Activated naive CD8-positive, alpha-beta T cell (primary cell): Measurements from ENCODE around the gene C1orf56.
"Not testable (repeated sequence)": the region's sequence is repeated elsewhere in the genome, so short reads cannot be mapped to it uniquely, and the experiment has no call there.

Source experiments
- H3K27ac Mint-ChIP-seq: one replicate; pipeline ENCODE4 v1.8.0; 2021; ENCODE audit warnings: mixed read lengths
- H3K27me3 Mint-ChIP-seq: one replicate; pipeline ENCODE4 v1.8.0; 2021; ENCODE audit warnings: mixed read lengths
- H3K36me3 Mint-ChIP-seq: one replicate; pipeline ENCODE4 v1.8.0; 2021; ENCODE audit warnings: mixed read lengths
- H3K4me1 Mint-ChIP-seq: one replicate; pipeline ENCODE4 v1.8.0; 2021; ENCODE audit warnings: low read depth, mixed read lengths
- H3K4me3 Mint-ChIP-seq: one replicate; pipeline ENCODE4 v1.8.0; 2021; ENCODE audit warnings: mild to moderate bottlenecking, mixed read lengths
- H3K9me3 Mint-ChIP-seq: one replicate; pipeline ENCODE4 v1.8.0; 2021; ENCODE audit warnings: low read depth, mixed read lengths

The C1orf56 gene

GRCh38 chr1:151065089-151065645, 17.6 kb downstream of the C1orf56 start:
- Mint-ChIP-seq H3K27ac (no peak overlapping the region), H3K4me3 (no peak overlapping the region), H3K27me3 (no peaks in the 10 kb centered on the region), H3K4me1 (peaks cover 27% of the 10 kb centered on the region), H3K9me3 (no peaks in the 10 kb centered on the region), H3K36me3 (no peaks in the 10 kb centered on the region)

- Mint-ChIP-seq H3K36me3 (no peaks in the 10 kb centered on the region), H3K27ac (peak overlapping the region; percentile 91), H3K27me3 (no peaks in the 10 kb centered on the region), H3K9me3 (no peaks in the 10 kb centered on the region), H3K4me3 (no peak overlapping the region), H3K4me1 (peaks cover 17% of the 10 kb centered on the region)
Observed at GRCh38 chr1:151067185-151067584, 19.6 kb downstream of the C1orf56 start.

DNA sequence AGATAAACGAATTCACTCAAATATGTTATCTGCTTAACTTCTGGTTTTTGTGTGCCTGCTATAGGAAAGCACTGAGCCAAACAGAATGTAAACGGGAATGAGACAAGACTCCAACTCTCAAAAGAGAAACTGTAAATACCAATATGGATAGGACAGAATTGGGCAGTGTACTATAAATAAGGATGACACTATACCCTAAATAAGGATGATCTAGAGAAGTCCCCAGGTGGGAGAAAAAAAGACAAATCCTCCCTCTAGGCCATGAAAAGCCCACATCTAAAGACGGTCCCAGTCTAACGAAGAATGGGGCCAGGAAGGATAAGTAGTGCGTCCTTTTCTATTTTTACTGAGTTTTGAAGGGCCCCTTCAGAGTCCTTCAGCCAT, 21.5 kb downstream of the C1orf56 start:
- H3K36me3 Mint-ChIP-seq: peaks cover 2% of the 10 kb centered on the region
- peak overlapping the region; percentile 99 for H3K4me3 Mint-ChIP-seq
- no peaks in the 10 kb centered on the region for H3K9me3 Mint-ChIP-seq
- H3K27me3 Mint-ChIP-seq: no peaks in the 10 kb centered on the region
- peak overlapping the region; percentile 91 for H3K27ac Mint-ChIP-seq
- H3K4me1 Mint-ChIP-seq: peaks cover 22% of the 10 kb centered on the region

DNA sequence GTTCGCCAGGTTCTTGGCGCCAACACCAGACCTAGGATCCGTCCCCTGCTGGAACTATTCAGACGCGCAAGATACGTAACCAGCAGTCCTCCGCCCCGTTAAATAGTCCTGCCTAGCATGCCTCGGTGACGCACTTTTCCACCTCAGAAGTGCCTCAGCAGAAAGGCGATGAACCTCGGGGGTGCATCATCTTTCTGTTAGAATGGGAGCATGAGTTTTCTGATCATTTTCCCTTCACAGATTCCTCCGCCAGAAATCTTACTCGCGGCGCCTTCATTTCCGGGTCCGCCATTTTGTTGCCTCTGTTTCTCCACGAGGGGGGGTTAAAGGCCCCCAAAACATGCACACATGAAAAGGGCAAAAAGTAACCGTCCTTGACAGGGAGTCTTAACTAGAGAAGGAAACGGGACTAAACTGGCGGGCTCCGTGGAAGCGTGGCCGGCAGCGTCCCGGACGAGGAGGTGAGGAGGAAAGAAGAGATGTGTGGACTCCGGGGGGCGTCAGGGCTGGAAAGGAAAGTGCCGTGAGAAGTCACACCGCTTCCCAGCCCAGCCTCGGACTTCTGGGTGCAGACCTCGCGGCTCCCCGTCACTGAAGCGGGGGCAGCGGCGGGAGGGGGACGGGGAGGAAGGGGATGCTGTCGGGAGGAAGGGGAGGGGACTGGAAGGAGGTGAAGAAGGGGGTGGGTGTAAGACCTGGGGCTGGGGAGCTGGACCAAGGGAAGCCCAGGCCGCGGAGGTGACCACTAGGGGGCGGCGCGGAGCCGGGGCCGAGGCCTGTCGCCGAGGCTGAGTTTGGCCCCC, 23.1 kb downstream of the C1orf56 start, which contains the start of gene GABPB2:
Gene GABPB2 (plus strand): TSS at position 288 of the 803 bp plus-strand sequence. CDS start 17,429 bp downstream, outside the sequence.
- H3K9me3 Mint-ChIP-seq: no peaks in the 10 kb centered on the region
- H3K4me3 Mint-ChIP-seq: peak within 1 kb of the TSS; percentile 99
- H3K27ac Mint-ChIP-seq: peak within 1 kb of the TSS; percentile 100
- H3K36me3 Mint-ChIP-seq: peaks cover 2% of the 10 kb centered on the region
- H3K27me3 Mint-ChIP-seq: no peaks in the 10 kb centered on the region
- peaks cover 22% of the 10 kb centered on the region for H3K4me1 Mint-ChIP-seq

GRCh38 chr1:151072224-151072623, 24.7 kb downstream of the C1orf56 start:
- Mint-ChIP-seq H3K4me3 (peak overlapping the region; percentile 99), H3K36me3 (peaks cover 2% of the 10 kb centered on the region), H3K4me1 (peaks cover 22% of the 10 kb centered on the region), H3K27me3 (no peaks in the 10 kb centered on the region), H3K27ac (peak overlapping the region; percentile 100), H3K9me3 (no peaks in the 10 kb centered on the region)

- Mint-ChIP-seq H3K4me3 (no peak overlapping the region), H3K9me3 (no peaks in the 10 kb centered on the region)
Observed at GRCh38 chr1:151085953-151086559, 38.5 kb downstream of the C1orf56 start.

DNA sequence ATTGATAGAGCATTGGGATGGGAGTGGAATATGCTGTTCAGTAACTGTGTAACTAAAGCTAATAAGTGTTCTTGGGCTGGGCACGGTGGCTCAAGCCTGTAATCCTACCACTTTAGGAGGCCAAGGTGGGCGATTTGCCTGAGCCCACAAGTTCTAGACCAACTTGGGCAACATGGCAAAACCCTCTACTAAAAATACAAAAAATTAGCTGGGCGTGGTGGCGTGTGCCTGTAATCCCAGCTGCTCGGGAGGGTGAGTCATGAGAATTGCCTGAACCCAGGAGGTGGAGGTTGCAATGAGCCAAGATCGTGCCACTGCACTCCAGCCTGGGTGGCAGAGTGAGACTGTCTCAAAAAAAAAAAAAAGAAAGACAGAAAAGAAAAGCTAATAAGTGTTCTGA, 49.9 kb downstream of the C1orf56 start:
- not testable (repeated sequence) for H3K27ac Mint-ChIP-seq, H3K9me3 Mint-ChIP-seq, H3K27me3 Mint-ChIP-seq, H3K4me3 Mint-ChIP-seq, H3K4me1 Mint-ChIP-seq, H3K36me3 Mint-ChIP-seq

More at GRCh38 chr1:151085953-151086559, 38.5 kb downstream of the C1orf56 start:
- no peaks in the 10 kb centered on the region for H3K27me3 Mint-ChIP-seq
- no peak overlapping the region for H3K27ac Mint-ChIP-seq
- no peaks in the 10 kb centered on the region for H3K36me3 Mint-ChIP-seq
- H3K4me1 Mint-ChIP-seq: no peaks in the 10 kb centered on the region

- H3K27ac Mint-ChIP-seq: no peak overlapping the region
- peaks cover 3% of the 10 kb centered on the region for H3K36me3 Mint-ChIP-seq
- no peaks in the 10 kb centered on the region for H3K9me3 Mint-ChIP-seq
- H3K4me3 Mint-ChIP-seq: no peak overlapping the region
- no peaks in the 10 kb centered on the region for H3K4me1 Mint-ChIP-seq
- H3K27me3 Mint-ChIP-seq: no peaks in the 10 kb centered on the region
Observed at GRCh38 chr1:151098126-151098525, 50.6 kb downstream of the C1orf56 start.
